ENCODE data around the gene TMC7. TPM values are rescaled to one million over a fixed set of nuclear protein-coding genes. Genes with fewer than 3 reads are reported as not detected.

Gene TMC7
- total and polyA plus RNA-seq, 2 of the 8 experiments (the other 6 are each of a cell fraction or from before 2014, with no cell fraction given): 2.3 to 2.6 TPM

DNA sequence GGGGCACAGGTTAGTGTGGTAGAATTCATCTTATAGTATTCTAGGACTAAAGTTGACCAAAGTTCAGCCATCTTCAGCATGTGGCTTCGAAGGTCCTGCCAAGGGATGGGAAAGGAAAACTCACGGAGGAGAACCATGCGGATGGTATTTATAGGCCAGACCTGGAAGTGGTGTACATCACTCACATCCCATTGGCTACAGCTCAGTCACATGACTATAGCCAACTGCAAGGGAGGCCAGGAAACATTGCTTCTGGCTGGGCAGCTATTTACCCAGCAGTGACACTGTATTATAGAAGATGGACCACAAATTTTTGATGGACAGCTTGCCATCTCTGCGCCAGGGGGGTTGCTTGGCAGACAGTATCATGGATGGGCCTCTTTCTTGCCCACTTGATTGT, 48.0 kb downstream of the TMC7 start (continued):
- TF ChIP-seq, protein P1, sequence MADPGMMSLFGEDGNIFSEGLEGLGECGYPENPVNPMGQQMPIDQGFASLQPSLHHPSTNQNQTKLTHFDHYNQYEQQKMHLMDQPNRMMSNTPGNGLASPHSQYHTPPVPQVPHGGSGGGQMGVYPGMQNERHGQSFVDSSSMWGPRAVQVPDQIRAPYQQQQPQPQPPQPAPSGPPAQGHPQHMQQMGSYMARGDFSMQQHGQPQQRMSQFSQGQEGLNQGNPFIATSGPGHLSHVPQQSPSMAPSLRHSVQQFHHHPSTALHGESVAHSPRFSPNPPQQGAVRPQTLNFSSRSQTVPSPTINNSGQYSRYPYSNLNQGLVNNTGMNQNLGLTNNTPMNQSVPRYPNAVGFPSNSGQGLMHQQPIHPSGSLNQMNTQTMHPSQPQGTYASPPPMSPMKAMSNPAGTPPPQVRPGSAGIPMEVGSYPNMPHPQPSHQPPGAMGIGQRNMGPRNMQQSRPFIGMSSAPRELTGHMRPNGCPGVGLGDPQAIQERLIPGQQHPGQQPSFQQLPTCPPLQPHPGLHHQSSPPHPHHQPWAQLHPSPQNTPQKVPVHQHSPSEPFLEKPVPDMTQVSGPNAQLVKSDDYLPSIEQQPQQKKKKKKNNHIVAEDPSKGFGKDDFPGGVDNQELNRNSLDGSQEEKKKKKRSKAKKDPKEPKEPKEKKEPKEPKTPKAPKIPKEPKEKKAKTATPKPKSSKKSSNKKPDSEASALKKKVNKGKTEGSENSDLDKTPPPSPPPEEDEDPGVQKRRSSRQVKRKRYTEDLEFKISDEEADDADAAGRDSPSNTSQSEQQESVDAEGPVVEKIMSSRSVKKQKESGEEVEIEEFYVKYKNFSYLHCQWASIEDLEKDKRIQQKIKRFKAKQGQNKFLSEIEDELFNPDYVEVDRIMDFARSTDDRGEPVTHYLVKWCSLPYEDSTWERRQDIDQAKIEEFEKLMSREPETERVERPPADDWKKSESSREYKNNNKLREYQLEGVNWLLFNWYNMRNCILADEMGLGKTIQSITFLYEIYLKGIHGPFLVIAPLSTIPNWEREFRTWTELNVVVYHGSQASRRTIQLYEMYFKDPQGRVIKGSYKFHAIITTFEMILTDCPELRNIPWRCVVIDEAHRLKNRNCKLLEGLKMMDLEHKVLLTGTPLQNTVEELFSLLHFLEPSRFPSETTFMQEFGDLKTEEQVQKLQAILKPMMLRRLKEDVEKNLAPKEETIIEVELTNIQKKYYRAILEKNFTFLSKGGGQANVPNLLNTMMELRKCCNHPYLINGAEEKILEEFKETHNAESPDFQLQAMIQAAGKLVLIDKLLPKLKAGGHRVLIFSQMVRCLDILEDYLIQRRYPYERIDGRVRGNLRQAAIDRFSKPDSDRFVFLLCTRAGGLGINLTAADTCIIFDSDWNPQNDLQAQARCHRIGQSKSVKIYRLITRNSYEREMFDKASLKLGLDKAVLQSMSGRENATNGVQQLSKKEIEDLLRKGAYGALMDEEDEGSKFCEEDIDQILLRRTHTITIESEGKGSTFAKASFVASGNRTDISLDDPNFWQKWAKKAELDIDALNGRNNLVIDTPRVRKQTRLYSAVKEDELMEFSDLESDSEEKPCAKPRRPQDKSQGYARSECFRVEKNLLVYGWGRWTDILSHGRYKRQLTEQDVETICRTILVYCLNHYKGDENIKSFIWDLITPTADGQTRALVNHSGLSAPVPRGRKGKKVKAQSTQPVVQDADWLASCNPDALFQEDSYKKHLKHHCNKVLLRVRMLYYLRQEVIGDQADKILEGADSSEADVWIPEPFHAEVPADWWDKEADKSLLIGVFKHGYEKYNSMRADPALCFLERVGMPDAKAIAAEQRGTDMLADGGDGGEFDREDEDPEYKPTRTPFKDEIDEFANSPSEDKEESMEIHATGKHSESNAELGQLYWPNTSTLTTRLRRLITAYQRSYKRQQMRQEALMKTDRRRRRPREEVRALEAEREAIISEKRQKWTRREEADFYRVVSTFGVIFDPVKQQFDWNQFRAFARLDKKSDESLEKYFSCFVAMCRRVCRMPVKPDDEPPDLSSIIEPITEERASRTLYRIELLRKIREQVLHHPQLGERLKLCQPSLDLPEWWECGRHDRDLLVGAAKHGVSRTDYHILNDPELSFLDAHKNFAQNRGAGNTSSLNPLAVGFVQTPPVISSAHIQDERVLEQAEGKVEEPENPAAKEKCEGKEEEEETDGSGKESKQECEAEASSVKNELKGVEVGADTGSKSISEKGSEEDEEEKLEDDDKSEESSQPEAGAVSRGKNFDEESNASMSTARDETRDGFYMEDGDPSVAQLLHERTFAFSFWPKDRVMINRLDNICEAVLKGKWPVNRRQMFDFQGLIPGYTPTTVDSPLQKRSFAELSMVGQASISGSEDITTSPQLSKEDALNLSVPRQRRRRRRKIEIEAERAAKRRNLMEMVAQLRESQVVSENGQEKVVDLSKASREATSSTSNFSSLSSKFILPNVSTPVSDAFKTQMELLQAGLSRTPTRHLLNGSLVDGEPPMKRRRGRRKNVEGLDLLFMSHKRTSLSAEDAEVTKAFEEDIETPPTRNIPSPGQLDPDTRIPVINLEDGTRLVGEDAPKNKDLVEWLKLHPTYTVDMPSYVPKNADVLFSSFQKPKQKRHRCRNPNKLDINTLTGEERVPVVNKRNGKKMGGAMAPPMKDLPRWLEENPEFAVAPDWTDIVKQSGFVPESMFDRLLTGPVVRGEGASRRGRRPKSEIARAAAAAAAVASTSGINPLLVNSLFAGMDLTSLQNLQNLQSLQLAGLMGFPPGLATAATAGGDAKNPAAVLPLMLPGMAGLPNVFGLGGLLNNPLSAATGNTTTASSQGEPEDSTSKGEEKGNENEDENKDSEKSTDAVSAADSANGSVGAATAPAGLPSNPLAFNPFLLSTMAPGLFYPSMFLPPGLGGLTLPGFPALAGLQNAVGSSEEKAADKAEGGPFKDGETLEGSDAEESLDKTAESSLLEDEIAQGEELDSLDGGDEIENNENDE (IDR thresholded peaks at IDR 0.05; ENCODE audit: insufficient replicate concordance, low read length): no peak
- no peak for TF ChIP-seq RXRA (IDR thresholded peaks at IDR 0.05; ENCODE audit: insufficient read depth, low read depth, low read length)

Measured in H1 (cell line).